Esophagus muscularis mucosa (tissue), 4 donors: ENCODE results near the gene CACNB1. TPM values are rescaled to one million over a fixed set of nuclear protein-coding genes. Genes with fewer than 3 reads are reported as not detected.

ENCODE experiments used
- DNase-seq: peaks from one replicate; pipeline ENCODE4 v3.0.0-alpha.2; 2017; ENCODE audit errors: extremely low spot score
- H3K27ac ChIP-seq, 4 donors: fragments of 200-600 bp; sonication (generic); replicated peaks in 1 of 4; 1 replicate in 3 of 4; 2 replicates in 1 of 4; pipeline ENCODE4 v1.5.1; 2016 to 2019; ENCODE audit warnings: mild to moderate bottlenecking in 1 of 4
- H3K27me3 ChIP-seq, 4 donors: fragments of 200-600 bp; sonication (generic); one replicate each; pipeline versions ENCODE4 v1.5.1 to v1.6.0; 2016 to 2019
- H3K36me3 ChIP-seq, 4 donors: fragments of 200-600 bp; sonication (generic); one replicate each; pipeline ENCODE4 v1.5.1; 2016 to 2019
- H3K4me1 ChIP-seq, 4 donors: fragments of 200-600 bp; sonication (generic); one replicate each; pipeline ENCODE4 v1.5.1; 2016 to 2019
- H3K4me3 ChIP-seq, 4 donors: fragments of 200-600 bp; sonication (generic); 1 replicate in 2 of 4; 2 replicates in 2 of 4; pipeline ENCODE4 v1.5.1; 2016 to 2019; ENCODE audit warnings: mild to moderate bottlenecking in 4 of 4, moderate library complexity in 1 of 4
- H3K9me3 ChIP-seq, 4 donors: fragments of 200-600 bp; sonication (generic); 1 replicate in 3 of 4; 2 replicates in 1 of 4; pipeline ENCODE4 v1.5.1; 2016 to 2019
- EP300 ChIP-seq: sonication (generic); formaldehyde crosslinking; IDR thresholded peaks from one replicate; pipeline ENCODE4 v1.6.1; 2017; ENCODE audit warnings: antibody characterized with exemption
- POLR2A ChIP-seq: fragments of 450-650 bp; IDR thresholded peaks from one replicate; pipeline ENCODE4 v1.6.1; 2017; ENCODE audit warnings: antibody characterized with exemption, moderate library complexity, mild to moderate bottlenecking, low read depth
- POLR2AphosphoS5 ChIP-seq, 2 donors: sonication (generic); formaldehyde crosslinking; IDR thresholded peaks; one replicate each; pipeline ENCODE4 v1.6.1; 2017; ENCODE audit warnings: antibody characterized with exemption in 2 of 2
- WGBS: methylation state at CpG from one replicate; pipeline ENCODE4 v1.1.5; 2018; 5-methylcytosine and 5-hydroxymethylcytosine counted together
- intact Hi-C: fragments of 100-400 bp; cut with DNase I; formaldehyde crosslinking; loops from one replicate; pipeline ENCODE4 v1.15.1; 2023
- total RNA-seq, 4 donors: library from RNA; depleted of rRNA; stranded (reverse); fragments of >200 nt; gene quantifications; one replicate each; pipeline versions ENCODE4 v1.1.0 to v1.2.1, GENCODE V29; 2016
- TF ChIP-seq, protein P1 (sequence below), 3 experiments: fragments of 200-600 bp in 2 of 3; fragments of 450-650 bp in 1 of 3; sonication (generic) in 2 of 3; IDR thresholded peaks; one replicate each; pipeline ENCODE4 v1.5.1; 2017 to 2019; ENCODE audit warnings: antibody characterized with exemption in 3 of 3, mild to moderate bottlenecking in 2 of 3, moderate library complexity in 1 of 3

Gene CACNB1
- total RNA-seq, 4 donors from 2014 or later = 3.1 to 8.0 (median 5.4) TPM

DNA sequence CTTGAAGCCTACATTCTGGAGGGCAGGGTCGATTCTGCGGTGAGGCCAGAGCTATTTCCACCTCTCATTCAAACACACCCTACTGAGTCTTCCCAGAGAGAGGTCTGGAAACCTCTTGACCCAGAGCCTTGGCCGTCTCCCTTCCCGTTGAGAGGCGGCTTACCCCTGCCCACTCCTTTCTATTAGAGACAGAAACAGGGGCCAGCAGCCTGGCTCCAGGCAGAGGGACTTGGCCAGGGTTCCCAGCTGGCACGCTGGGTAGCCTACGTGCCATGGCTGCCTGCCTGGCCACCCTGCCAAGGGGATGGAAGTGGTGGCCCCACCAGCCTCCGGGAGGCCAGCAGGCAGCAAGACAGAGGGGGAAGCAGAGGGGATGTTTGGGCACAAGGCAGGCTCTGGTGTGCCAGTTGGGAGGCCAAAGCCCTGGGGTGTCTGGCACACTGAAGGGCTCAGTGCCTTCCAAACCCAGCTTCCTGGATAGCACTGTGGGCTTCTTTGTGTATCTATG is 22.2 kb upstream of the CACNB1 start:
- DNase-seq = no peak
- intact Hi-C loops = no loop called here
- Histone ChIP-seq H3K4me1 (peaks cover 0 to 4% (median 3%) of the 10 kb centered on the region in 4 donors), H3K4me3 (no peak overlapping the region), H3K27me3 (peaks cover 0 to 41% (median under 1%) of the 10 kb centered on the region in 4 donors), H3K36me3 (no peaks in the 10 kb centered on the region), H3K27ac (no peak overlapping the region), H3K9me3 (no peaks in the 10 kb centered on the region)
- TF ChIP-seq, protein P1, sequence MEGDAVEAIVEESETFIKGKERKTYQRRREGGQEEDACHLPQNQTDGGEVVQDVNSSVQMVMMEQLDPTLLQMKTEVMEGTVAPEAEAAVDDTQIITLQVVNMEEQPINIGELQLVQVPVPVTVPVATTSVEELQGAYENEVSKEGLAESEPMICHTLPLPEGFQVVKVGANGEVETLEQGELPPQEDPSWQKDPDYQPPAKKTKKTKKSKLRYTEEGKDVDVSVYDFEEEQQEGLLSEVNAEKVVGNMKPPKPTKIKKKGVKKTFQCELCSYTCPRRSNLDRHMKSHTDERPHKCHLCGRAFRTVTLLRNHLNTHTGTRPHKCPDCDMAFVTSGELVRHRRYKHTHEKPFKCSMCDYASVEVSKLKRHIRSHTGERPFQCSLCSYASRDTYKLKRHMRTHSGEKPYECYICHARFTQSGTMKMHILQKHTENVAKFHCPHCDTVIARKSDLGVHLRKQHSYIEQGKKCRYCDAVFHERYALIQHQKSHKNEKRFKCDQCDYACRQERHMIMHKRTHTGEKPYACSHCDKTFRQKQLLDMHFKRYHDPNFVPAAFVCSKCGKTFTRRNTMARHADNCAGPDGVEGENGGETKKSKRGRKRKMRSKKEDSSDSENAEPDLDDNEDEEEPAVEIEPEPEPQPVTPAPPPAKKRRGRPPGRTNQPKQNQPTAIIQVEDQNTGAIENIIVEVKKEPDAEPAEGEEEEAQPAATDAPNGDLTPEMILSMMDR (IDR thresholded peaks at IDR 0.05) = no peak
- TF ChIP-seq POLR2AphosphoS5 (IDR thresholded peaks at IDR 0.05) = no peak
- no peak for TF ChIP-seq EP300
- TF ChIP-seq POLR2A = no peak
- 83% methylated on average over 4 of the region's 8 CpGs for WGBS

DNA sequence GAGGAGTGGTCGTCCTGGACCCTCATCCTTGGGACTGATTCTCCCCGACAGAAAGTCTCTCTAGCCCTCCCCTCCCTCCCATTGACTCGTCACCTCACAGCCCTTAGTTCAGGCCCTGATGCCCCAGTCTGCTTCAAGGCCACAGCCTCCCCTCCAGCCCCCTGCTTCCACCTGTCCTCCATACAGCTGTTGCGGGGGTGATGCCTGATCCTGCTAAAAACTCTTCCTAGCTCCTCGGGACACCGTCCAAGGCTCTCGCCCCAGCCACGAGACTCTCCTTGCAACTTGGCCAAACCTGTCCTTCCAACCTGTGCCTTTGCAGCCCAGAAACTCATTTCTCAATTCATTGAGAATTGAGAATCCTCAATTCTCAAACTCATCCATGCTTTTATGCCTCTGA is 21.4 kb upstream of the CACNB1 start:
- no peaks in the 10 kb centered on the region for H3K4me1 ChIP-seq
- no peak overlapping the region for H3K4me3 ChIP-seq
- no peaks in the 10 kb centered on the region for H3K9me3 ChIP-seq
- no peaks in the 10 kb centered on the region for H3K36me3 ChIP-seq
- no peak overlapping the region for H3K27ac ChIP-seq
- 68% methylated on average over 6 of the region's 8 CpGs for WGBS
- intact Hi-C loops = no loop called here
- peaks cover 0 to 40% (median 0%) of the 10 kb centered on the region in 4 donors for H3K27me3 ChIP-seq
- DNase-seq = no peak
- TF ChIP-seq, protein P1 (IDR thresholded peaks at IDR 0.05) = no peak
- TF ChIP-seq EP300 (no peak), POLR2AphosphoS5 (IDR thresholded peaks at IDR 0.05) (no peak), POLR2A (no peak)

GRCh38 chr17:39217734-39218369 is 20.4 kb upstream of the CACNB1 start:
- DNase-seq = no peak
- H3K36me3 ChIP-seq = no peaks in the 10 kb centered on the region
- H3K27ac ChIP-seq = no peak overlapping the region
- peaks cover 0 to 37% (median 0%) of the 10 kb centered on the region in 4 donors for H3K27me3 ChIP-seq
- H3K4me1 ChIP-seq = no peaks in the 10 kb centered on the region
- 46% methylated on average over 21 of the region's 24 CpGs for WGBS
- no peak for TF ChIP-seq POLR2A
- TF ChIP-seq, protein P1 (IDR thresholded peaks at IDR 0.05) = no peak
- TF ChIP-seq POLR2AphosphoS5 (IDR thresholded peaks at IDR 0.05) = no peak
- TF ChIP-seq EP300 = no peak
- no peak overlapping the region for H3K4me3 ChIP-seq
- H3K9me3 ChIP-seq = no peaks in the 10 kb centered on the region
- intact Hi-C loops = no loop called here

GRCh38 chr17:39213852-39214251 is 16.4 kb upstream of the CACNB1 start:
- intact Hi-C loops = no loop called here
- H3K4me1 ChIP-seq = peaks cover 14 to 19% (median 17%) of the 10 kb centered on the region in 4 donors
- no peak overlapping the region for H3K27ac ChIP-seq
- no peak for DNase-seq
- H3K36me3 ChIP-seq = no peaks in the 10 kb centered on the region
- TF ChIP-seq POLR2A = no peak
- TF ChIP-seq, protein P1 (IDR thresholded peaks at IDR 0.05) = no peak
- TF ChIP-seq EP300 = no peak
- no peak for TF ChIP-seq POLR2AphosphoS5 (IDR thresholded peaks at IDR 0.05)
- H3K27me3 ChIP-seq = peaks cover 0 to 34% (median 0%) of the 10 kb centered on the region in 4 donors
- WGBS = 92% methylated on average over 5 of the region's 9 CpGs
- H3K4me3 ChIP-seq = no peak overlapping the region
- no peaks in the 10 kb centered on the region for H3K9me3 ChIP-seq
